HepG2 (cell line): Measurements from ENCODE around the gene DPH3. TPM values are rescaled to one million over a fixed set of nuclear protein-coding genes. Genes with fewer than 3 reads are reported as not detected.
A peak's percentile ranks its signal among the peaks of the same experiment; 100 is the strongest.

ENCODE experiments used
- CREBL2 ChIP-seq: sonication (generic); formaldehyde crosslinking; IDR thresholded peaks from 2 replicates; pipeline ENCODE4 v1.8.1; 2023; ENCODE audit warnings: missing genetic modification reagents, mild to moderate bottlenecking, borderline replicate concordance
- E2F1 ChIP-seq: sonication (generic); formaldehyde crosslinking; IDR thresholded peaks from 2 replicates; pipeline ENCODE4 v1.5.0; 2020; ENCODE audit warnings: missing genetic modification reagents
- JUND ChIP-seq: sonication (generic); formaldehyde crosslinking; IDR thresholded peaks from 2 replicates; pipeline ENCODE4 v1.8.0; 2022; ENCODE audit warnings: mild to moderate bottlenecking, missing genetic modification reagents
- KLF6 ChIP-seq: IDR thresholded peaks from 2 replicates; pipeline ENCODE4 v1.8.0; 2016; ENCODE audit warnings: missing biosample characterization, missing genetic modification reagents
- NR3C1 ChIP-seq: sonication (generic); formaldehyde crosslinking; IDR thresholded peaks from 2 replicates; pipeline ENCODE4 v1.4.0; 2020; ENCODE audit warnings: missing genetic modification reagents
- PAXIP1 ChIP-seq: sonication (generic); formaldehyde crosslinking; conservative IDR thresholded peaks from 2 replicates; pipeline ENCODE4 v1.4.0; 2020; ENCODE audit warnings: mild to moderate bottlenecking, missing genetic modification reagents, moderate library complexity
- RERE ChIP-seq: IDR thresholded peaks from 2 replicates; pipeline ENCODE4 v1.6.1; 2016; ENCODE audit warnings: low read depth, missing genetic modification reagents, missing compliant biosample characterization
- USF2 ChIP-seq, 2 experiments: sonication (generic) in 1 of 2; formaldehyde crosslinking in 1 of 2; IDR thresholded peaks; 2 replicates each; pipeline versions ENCODE4 v1.5.1 to v1.6.1; 2011 to 2020; ENCODE audit warnings: borderline replicate concordance in 1 of 2, low read depth in 1 of 2, low read length in 1 of 2, mild to moderate bottlenecking in 1 of 2, missing genetic modification reagents in 1 of 2, moderate library complexity in 1 of 2
- WIZ ChIP-seq: sonication (generic); formaldehyde crosslinking; IDR thresholded peaks from 2 replicates; pipeline ENCODE4 v1.5.1; 2020; ENCODE audit warnings: mild to moderate bottlenecking, missing genetic modification reagents
- ZBTB26 ChIP-seq: IDR thresholded peaks from 2 replicates; pipeline ENCODE4 v1.6.1; 2016; ENCODE audit warnings: missing compliant biosample characterization, missing genetic modification reagents, borderline replicate concordance
- ZMYM3 ChIP-seq: sonication (generic); formaldehyde crosslinking; IDR thresholded peaks from 2 replicates; pipeline ENCODE4 v1.5.1; 2020; ENCODE audit warnings: mild to moderate bottlenecking, missing genetic modification reagents
- ZNF34 ChIP-seq: sonication (generic); formaldehyde crosslinking; IDR thresholded peaks from 2 replicates; pipeline ENCODE4 v1.4.0; 2020; ENCODE audit warnings: mild to moderate bottlenecking, missing genetic modification reagents, borderline replicate concordance
- ZNF382 ChIP-seq: sonication (generic); formaldehyde crosslinking; IDR thresholded peaks from 2 replicates; pipeline ENCODE4 v1.5.0; 2020; ENCODE audit warnings: missing genetic modification reagents, mild to moderate bottlenecking, borderline replicate concordance
- polyA plus RNA-seq, 8 experiments: library from polyadenylated mRNA; depleted of rRNA in 3 of 8; stranded (reverse) in 7 of 8; unstranded in 1 of 8; fragments of >200 nt; fragmentation: Illumina TruSeq in 4 of 8; extraction: Trizol in 4 of 8; gene quantifications; 2 replicates each; pipeline versions ENCODE4 v1.2.1 to v1.2.3, GENCODE V29; 2011 to 2016; ENCODE audit warnings: low read depth in 4 of 8, missing spikeins in 1 of 8, mixed read lengths in 1 of 8; ENCODE audit not compliant: insufficient read depth in 1 of 8
- total RNA-seq, 5 experiments: library from RNA; depleted of rRNA; stranded (reverse); fragments of >200 nt; fragmentation: Illumina TruSeq; extraction: Trizol; gene quantifications; 2 replicates each; pipeline ENCODE4 v1.2.3, GENCODE V29; 2016; ENCODE audit warnings: low read depth in 1 of 5

Gene DPH3
- total and polyA plus RNA-seq, 2 of the 13 experiments (the other 11 are each of a cell fraction or from before 2014, with no cell fraction given): 18.3 to 21.6 TPM

- TF ChIP-seq RERE (CRISPR knock-in tag) (no peak), KLF6 (no peak), ZMYM3 (peak; percentile 34; the same call in 1 of the 2 replicates), ZBTB26 (CRISPR knock-in tag) (no peak), JUND (CRISPR knock-in tag) (no peak), PAXIP1 (CRISPR knock-in tag) (peak; percentile 74), WIZ (CRISPR knock-in tag) (0 out of 2 replicates have a peak, but pooled peaks have one; percentile 60), NR3C1 (no peak), E2F1 (no peak), ZNF34 (CRISPR knock-in tag) (no peak), USF2 (IDR thresholded peaks at IDR 0.05; ENCODE audit: low read depth, low read length) (0 out of 2 replicates have a peak, but pooled peaks have one; percentile 11), USF2 (CRISPR knock-in tag; IDR thresholded peaks at IDR 0.05; ENCODE audit: borderline replicate concordance) (peak; percentile 75), CREBL2 (CRISPR knock-in tag) (no peak), ZNF382 (CRISPR knock-in tag) (no peak)
Observed at GRCh38 chr3:16252243-16252978, 12.3 kb downstream of the DPH3 start (continued).
